Measurements from ENCODE around the gene AGXT2. TPM values are rescaled to one million over a fixed set of nuclear protein-coding genes. Genes with fewer than 3 reads are reported as not detected.

The AGXT2 gene
- total RNA-seq, 1 experiment from 2014 or later = not detected

GRCh38 chr5:35096216-35096615 lies 48.5 kb upstream of the AGXT2 start:
- no TSS peak for BruUV-seq (replicated peaks)
- Histone ChIP-seq H3F3A (ENCODE audit: low read length, unreplicated experiment) (no peaks in the 10 kb centered on the region), H3K36me3 (ENCODE audit: low read depth, low read length) (no peaks in the 10 kb centered on the region), H2AFZ (ENCODE audit: low read length) (no peak overlapping the region), H3K9me3 (ENCODE audit: low read length) (no peaks in the 10 kb centered on the region), H3K4me2 (ENCODE audit: low read length) (no peak overlapping the region), H3K27me3 (ENCODE audit: low read length) (peaks cover 7% of the 10 kb centered on the region), H3K9ac (ENCODE audit: low read length) (no peak overlapping the region), H3K79me2 (ENCODE audit: low read length) (no peaks in the 10 kb centered on the region), H4K20me1 (ENCODE audit: low read length) (no peaks in the 10 kb centered on the region), H3K4me3 (ENCODE audit: low read length) (no peak overlapping the region), H3K27ac (ENCODE audit: low read length) (no peak overlapping the region), H3K4me1 (ENCODE audit: insufficient read depth, low read length) (no peaks in the 10 kb centered on the region), H3K9me2 (replicated peaks; ENCODE audit: low read length) (no peaks in the 10 kb centered on the region)
- ChIA-PET POLR2A (ENCODE audit: unreplicated experiment) (no interaction called here), CTCF (no interaction called here)
- intact Hi-C loops (cut with micrococcal nuclease) = no loop called here
- TF ChIP-seq EZH2phosphoT487 (IDR thresholded peaks at IDR 0.05; ENCODE audit: borderline replicate concordance, low read length) (no peak), EZH2 (IDR thresholded peaks at IDR 0.05; ENCODE audit: low read length, unreplicated experiment) (no peak)
- TF ChIP-seq, protein P1, sequence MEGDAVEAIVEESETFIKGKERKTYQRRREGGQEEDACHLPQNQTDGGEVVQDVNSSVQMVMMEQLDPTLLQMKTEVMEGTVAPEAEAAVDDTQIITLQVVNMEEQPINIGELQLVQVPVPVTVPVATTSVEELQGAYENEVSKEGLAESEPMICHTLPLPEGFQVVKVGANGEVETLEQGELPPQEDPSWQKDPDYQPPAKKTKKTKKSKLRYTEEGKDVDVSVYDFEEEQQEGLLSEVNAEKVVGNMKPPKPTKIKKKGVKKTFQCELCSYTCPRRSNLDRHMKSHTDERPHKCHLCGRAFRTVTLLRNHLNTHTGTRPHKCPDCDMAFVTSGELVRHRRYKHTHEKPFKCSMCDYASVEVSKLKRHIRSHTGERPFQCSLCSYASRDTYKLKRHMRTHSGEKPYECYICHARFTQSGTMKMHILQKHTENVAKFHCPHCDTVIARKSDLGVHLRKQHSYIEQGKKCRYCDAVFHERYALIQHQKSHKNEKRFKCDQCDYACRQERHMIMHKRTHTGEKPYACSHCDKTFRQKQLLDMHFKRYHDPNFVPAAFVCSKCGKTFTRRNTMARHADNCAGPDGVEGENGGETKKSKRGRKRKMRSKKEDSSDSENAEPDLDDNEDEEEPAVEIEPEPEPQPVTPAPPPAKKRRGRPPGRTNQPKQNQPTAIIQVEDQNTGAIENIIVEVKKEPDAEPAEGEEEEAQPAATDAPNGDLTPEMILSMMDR (conservative IDR thresholded peaks at IDR 0.05; ENCODE audit: low read depth, low read length) = no peak
- no peak for ATAC-seq
- DNase-seq = no peak

- Histone ChIP-seq H3K4me2 (ENCODE audit: low read length) (no peak overlapping the region), H3K27me3 (ENCODE audit: low read length) (no peaks in the 10 kb centered on the region), H3K36me3 (ENCODE audit: low read depth, low read length) (no peaks in the 10 kb centered on the region), H2AFZ (ENCODE audit: low read length) (no peak overlapping the region), H3K4me1 (ENCODE audit: insufficient read depth, low read length) (no peaks in the 10 kb centered on the region), H3K79me2 (ENCODE audit: low read length) (no peaks in the 10 kb centered on the region), H3F3A (ENCODE audit: low read length, unreplicated experiment) (no peaks in the 10 kb centered on the region), H3K9ac (ENCODE audit: low read length) (no peak overlapping the region), H4K20me1 (ENCODE audit: low read length) (no peaks in the 10 kb centered on the region), H3K9me2 (replicated peaks; ENCODE audit: low read length) (no peaks in the 10 kb centered on the region), H3K27ac (ENCODE audit: low read length) (no peak overlapping the region), H3K4me3 (ENCODE audit: low read length) (no peak overlapping the region), H3K9me3 (ENCODE audit: low read length) (no peaks in the 10 kb centered on the region)
- ATAC-seq (no peak), DNase-seq (no peak)
- ChIA-PET CTCF (no interaction called here), POLR2A (ENCODE audit: unreplicated experiment) (no interaction called here)
- intact Hi-C loops (cut with micrococcal nuclease) = no loop called here
- BruUV-seq (replicated peaks) = no TSS peak
- TF ChIP-seq, protein P1 (conservative IDR thresholded peaks at IDR 0.05; ENCODE audit: low read depth, low read length) = no peak
- TF ChIP-seq EZH2phosphoT487 (IDR thresholded peaks at IDR 0.05; ENCODE audit: borderline replicate concordance, low read length) = no peak
- TF ChIP-seq EZH2 (IDR thresholded peaks at IDR 0.05; ENCODE audit: low read length, unreplicated experiment) = no peak
Measured at GRCh38 chr5:35095366-35095765, 47.6 kb upstream of the AGXT2 start.

DNA sequence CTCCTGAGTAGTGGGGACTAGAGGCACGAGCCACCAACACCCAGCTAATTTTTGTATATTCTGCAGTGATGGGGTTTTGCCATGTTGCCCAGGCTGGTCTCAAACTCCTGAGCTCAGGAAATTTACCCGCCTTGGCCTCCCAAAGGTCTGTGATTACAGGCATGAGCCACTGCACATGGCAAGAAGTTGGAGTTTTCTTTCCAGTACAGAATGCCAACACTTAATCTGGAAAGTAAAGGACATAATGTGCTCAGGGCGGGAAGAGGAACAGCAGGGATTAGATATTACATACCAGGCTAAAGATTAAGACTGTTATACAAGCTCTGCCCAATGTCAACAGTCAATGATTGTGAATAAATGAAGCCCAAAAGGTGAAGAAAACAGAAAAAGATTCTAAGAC lies 47.2 kb upstream of the AGXT2 start:
- DNase-seq (no peak), ATAC-seq (no peak)
- Histone ChIP-seq H3K9me3 (ENCODE audit: low read length) (no peaks in the 10 kb centered on the region), H2AFZ (ENCODE audit: low read length) (no peak overlapping the region), H3K4me3 (ENCODE audit: low read length) (no peak overlapping the region), H3F3A (ENCODE audit: low read length, unreplicated experiment) (no peaks in the 10 kb centered on the region), H3K9me2 (replicated peaks; ENCODE audit: low read length) (no peaks in the 10 kb centered on the region), H3K36me3 (ENCODE audit: low read depth, low read length) (no peaks in the 10 kb centered on the region), H3K4me2 (ENCODE audit: low read length) (no peak overlapping the region), H3K27ac (ENCODE audit: low read length) (no peak overlapping the region), H3K79me2 (ENCODE audit: low read length) (no peaks in the 10 kb centered on the region), H3K4me1 (ENCODE audit: insufficient read depth, low read length) (no peaks in the 10 kb centered on the region), H4K20me1 (ENCODE audit: low read length) (no peaks in the 10 kb centered on the region), H3K27me3 (ENCODE audit: low read length) (no peaks in the 10 kb centered on the region), H3K9ac (ENCODE audit: low read length) (no peak overlapping the region)
- no TSS peak for BruUV-seq (replicated peaks)
- intact Hi-C loops (cut with micrococcal nuclease) = loop anchor here (5.0 kb wide), 1 partner anchor 107 kb away; no protein-coding TSS in a partner anchor
- ChIA-PET CTCF (no interaction called here), POLR2A (ENCODE audit: unreplicated experiment) (no interaction called here)
- TF ChIP-seq EZH2phosphoT487 (IDR thresholded peaks at IDR 0.05; ENCODE audit: borderline replicate concordance, low read length) = no peak
- TF ChIP-seq EZH2 (IDR thresholded peaks at IDR 0.05; ENCODE audit: low read length, unreplicated experiment) = no peak
- TF ChIP-seq, protein P1 (conservative IDR thresholded peaks at IDR 0.05; ENCODE audit: low read depth, low read length) = no peak
